IPS-NIHi11 (cell line): ENCODE measurements around the gene TC2N.
"Not testable (repeated sequence)": the region's sequence is repeated elsewhere in the genome, so short reads cannot be mapped to it uniquely, and the experiment has no call there.

Experiments
- DNase-seq: peaks from one replicate; pipeline ENCODE4 v3.0.0; 2012; ENCODE audit warnings: mixed read lengths, low spot score

TC2N gene

GRCh38 chr14:91889477-91890211, 22.3 kb upstream of the TC2N start:
- DNase-seq, result no peak

- no peak for DNase-seq
Observed at GRCh38 chr14:91888641-91889476, 21.5 kb upstream of the TC2N start.

- DNase-seq, result no peak
Observed at GRCh38 chr14:91886961-91887360, 19.6 kb upstream of the TC2N start.

GRCh38 chr14:91885839-91886238, 18.5 kb upstream of the TC2N start:
- no peak for DNase-seq

GRCh38 chr14:91885113-91885712, 17.9 kb upstream of the TC2N start:
- DNase-seq, result no peak

GRCh38 chr14:91884664-91885063, 17.3 kb upstream of the TC2N start:
- no peak for DNase-seq

- no peak for DNase-seq
Observed at GRCh38 chr14:91883753-91884152, 16.4 kb upstream of the TC2N start.

- no peak for DNase-seq
Observed at GRCh38 chr14:91882776-91883175, 15.4 kb upstream of the TC2N start.

GRCh38 chr14:91882369-91882768, 15.0 kb upstream of the TC2N start:
- no peak for DNase-seq

- no peak for DNase-seq
Observed at GRCh38 chr14:91879196-91879595, 11.9 kb upstream of the TC2N start.

GRCh38 chr14:91878274-91878673, 10.9 kb upstream of the TC2N start:
- no peak for DNase-seq

- no peak for DNase-seq
Observed at GRCh38 chr14:91877376-91877915, 10.1 kb upstream of the TC2N start.

- no peak for DNase-seq
Observed at GRCh38 chr14:91876492-91876891, 9.2 kb upstream of the TC2N start.

- DNase-seq, result no peak
Observed at GRCh38 chr14:91875525-91876286, 8.4 kb upstream of the TC2N start.

GRCh38 chr14:91873471-91874415, 6.4 kb upstream of the TC2N start:
- no peak for DNase-seq

GRCh38 chr14:91872517-91873470, 5.5 kb upstream of the TC2N start:
- peak; percentile 36 for DNase-seq

- no peak for DNase-seq
Observed at GRCh38 chr14:91872011-91872501, 4.7 kb upstream of the TC2N start.

GRCh38 chr14:91871401-91871800, 4.1 kb upstream of the TC2N start:
- not testable (repeated sequence) for DNase-seq

GRCh38 chr14:91870890-91871289, 3.6 kb upstream of the TC2N start:
- DNase-seq, result no peak
